ENCODE data around the gene CDH11.

- TF ChIP-seq, protein P1, sequence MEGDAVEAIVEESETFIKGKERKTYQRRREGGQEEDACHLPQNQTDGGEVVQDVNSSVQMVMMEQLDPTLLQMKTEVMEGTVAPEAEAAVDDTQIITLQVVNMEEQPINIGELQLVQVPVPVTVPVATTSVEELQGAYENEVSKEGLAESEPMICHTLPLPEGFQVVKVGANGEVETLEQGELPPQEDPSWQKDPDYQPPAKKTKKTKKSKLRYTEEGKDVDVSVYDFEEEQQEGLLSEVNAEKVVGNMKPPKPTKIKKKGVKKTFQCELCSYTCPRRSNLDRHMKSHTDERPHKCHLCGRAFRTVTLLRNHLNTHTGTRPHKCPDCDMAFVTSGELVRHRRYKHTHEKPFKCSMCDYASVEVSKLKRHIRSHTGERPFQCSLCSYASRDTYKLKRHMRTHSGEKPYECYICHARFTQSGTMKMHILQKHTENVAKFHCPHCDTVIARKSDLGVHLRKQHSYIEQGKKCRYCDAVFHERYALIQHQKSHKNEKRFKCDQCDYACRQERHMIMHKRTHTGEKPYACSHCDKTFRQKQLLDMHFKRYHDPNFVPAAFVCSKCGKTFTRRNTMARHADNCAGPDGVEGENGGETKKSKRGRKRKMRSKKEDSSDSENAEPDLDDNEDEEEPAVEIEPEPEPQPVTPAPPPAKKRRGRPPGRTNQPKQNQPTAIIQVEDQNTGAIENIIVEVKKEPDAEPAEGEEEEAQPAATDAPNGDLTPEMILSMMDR (IDR thresholded peaks at IDR 0.05; ENCODE audit: low read depth, low read length, poor library complexity, severe bottlenecking) = no peak
- TF ChIP-seq EZH2phosphoT487 (IDR thresholded peaks at IDR 0.05; ENCODE audit: borderline replicate concordance, low read length) = no peak
Observed at GRCh38 chr16:65099607-65100006, 22.3 kb downstream of the CDH11 start.

Data from DOHH2 (cell line).